Stimulated activated CD4-positive, alpha-beta T cell treated with anti-CD3 and anti-CD28 coated beads, Interleukin-12 subunit alpha, Interleukin-12 subunit beta, amount 100 ng/mL, for 48 hours (primary cell): ENCODE data around the gene LMTK2.

Experiments
- DNase-seq, 3 donors: peaks; one replicate each; pipeline ENCODE4 v3.0.0-alpha.2; 2020; ENCODE audit warnings: low read depth in 2 of 3, low spot score in 1 of 3

LMTK2 gene

DNA sequence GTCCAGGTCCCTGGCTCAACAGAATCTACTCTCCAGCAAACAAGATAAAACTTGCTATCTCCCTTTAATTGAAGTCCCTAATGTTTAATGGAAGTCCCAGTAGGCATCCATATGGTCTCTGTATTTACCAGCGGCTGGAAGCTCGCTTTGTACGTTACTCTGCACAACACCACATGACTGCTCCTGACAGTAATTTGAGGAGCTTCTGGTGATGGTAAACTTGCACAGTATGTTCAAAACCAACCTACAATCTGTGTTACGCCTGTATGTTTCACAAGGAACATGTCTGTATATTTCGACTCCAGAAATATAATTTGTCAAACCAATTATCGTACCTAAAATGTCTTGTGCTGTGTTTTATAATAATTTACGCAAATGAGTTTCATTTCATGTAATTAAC is 149.8 kb downstream of the LMTK2 start:
- DNase-seq, result no peak

DNA sequence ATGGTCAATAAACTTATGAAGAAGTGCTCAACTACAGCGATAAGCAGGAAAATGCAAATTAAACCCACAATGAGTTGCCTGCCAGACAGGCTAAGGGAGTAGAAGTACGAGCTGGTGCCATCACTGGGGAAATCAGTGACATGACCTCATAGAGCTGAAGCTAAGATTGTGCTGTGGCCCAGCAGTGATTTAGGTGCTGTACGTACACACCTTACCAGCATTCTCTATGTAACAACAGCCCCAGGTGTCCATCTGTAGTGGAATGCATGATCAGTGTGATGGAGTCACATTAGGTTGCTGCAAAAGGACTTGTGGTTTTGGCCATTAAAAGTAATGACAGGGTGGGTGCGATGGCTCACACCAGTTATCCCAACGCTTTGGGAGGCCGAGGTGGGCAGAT is 151.0 kb downstream of the LMTK2 start:
- DNase-seq, result no peak
